Peyer's patch (tissue), 4 donors: ENCODE measurements around the gene CLIC1. TPM values are rescaled to one million over a fixed set of nuclear protein-coding genes. Genes with fewer than 3 reads are reported as not detected.

Experiments used
- DNase-seq, 3 donors: peaks; one replicate each; pipeline ENCODE4 v3.0.0-alpha.2; 2017 to 2019
- H3K27ac ChIP-seq, 4 donors: fragments of 200-600 bp; sonication (generic); one replicate each; pipeline ENCODE4 v1.5.1; 2016 to 2019
- H3K27me3 ChIP-seq, 2 donors: fragments of 200-600 bp; sonication (generic); one replicate each; pipeline ENCODE4 v1.5.1; 2019
- H3K36me3 ChIP-seq, 3 donors: fragments of 200-600 bp; sonication (generic); one replicate each; pipeline ENCODE4 v1.5.1; 2016 to 2019
- H3K4me1 ChIP-seq, 4 donors: fragments of 200-600 bp; sonication (generic); one replicate each; pipeline ENCODE4 v1.5.1; 2016 to 2019
- H3K4me3 ChIP-seq, 4 donors: fragments of 200-600 bp; sonication (generic); 1 replicate in 3 of 4; 2 replicates in 1 of 4; pipeline ENCODE4 v1.5.1; 2016 to 2019; ENCODE audit warnings: mild to moderate bottlenecking in 1 of 4
- H3K9me3 ChIP-seq, 4 donors: fragments of 200-600 bp; sonication (generic); one replicate each; pipeline ENCODE4 v1.5.1; 2016 to 2019; ENCODE audit warnings: mild to moderate bottlenecking in 1 of 4
- POLR2A ChIP-seq, 2 donors: fragments of 450-650 bp; IDR thresholded peaks; one replicate each; pipeline ENCODE4 v1.5.1; 2017; ENCODE audit warnings: antibody characterized with exemption in 2 of 2, mild to moderate bottlenecking in 2 of 2, moderate library complexity in 2 of 2
- total RNA-seq, 4 donors: library from RNA; depleted of rRNA; stranded (reverse); fragments of >200 nt; gene quantifications; one replicate each; pipeline ENCODE4 v1.1.0, GENCODE V29; 2016
- TF ChIP-seq, protein P1 (sequence below), 6 experiments: fragments of 450-650 bp in 4 of 6; fragments of 200-600 bp in 2 of 6; sonication (generic) in 1 of 6; IDR thresholded peaks; one replicate each; pipeline ENCODE4 v1.5.1; 2017 to 2019; ENCODE audit warnings: antibody characterized with exemption in 6 of 6, mild to moderate bottlenecking in 3 of 6, moderate library complexity in 1 of 6

The CLIC1 gene
- total RNA-seq, 4 donors from 2014 or later = 207 to 307 (median 270) TPM

DNA sequence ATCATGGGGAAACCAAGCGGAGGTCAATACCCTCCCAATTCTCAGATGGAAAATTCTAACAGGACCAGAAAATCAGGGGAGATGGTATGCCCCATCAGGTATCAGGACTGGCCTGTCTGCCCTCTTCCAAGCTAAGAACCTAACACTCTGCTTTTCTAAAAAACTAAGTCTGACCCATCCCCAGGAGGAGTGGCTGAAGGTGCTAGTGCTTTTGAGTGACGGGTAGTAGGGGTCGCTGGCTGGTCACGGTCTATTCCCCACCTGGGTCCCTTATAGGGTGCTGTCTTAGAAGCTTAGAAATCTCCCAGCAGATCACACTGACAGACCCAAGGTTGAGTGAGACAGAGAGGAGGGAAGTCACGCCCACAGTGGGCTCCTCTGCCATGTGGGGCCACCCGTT lies 42.8 kb downstream of the CLIC1 start:
- Histone ChIP-seq H3K9me3 (no peaks in the 10 kb centered on the region), H3K27me3 (no peaks in the 10 kb centered on the region), H3K4me1 (peaks cover 0 to 5% (median 0%) of the 10 kb centered on the region in 4 donors), H3K27ac (no peak overlapping the region), H3K4me3 (no peak overlapping the region), H3K36me3 (peaks cover 0 to 92% (median 0%) of the 10 kb centered on the region in 3 donors)
- TF ChIP-seq POLR2A (IDR thresholded peaks at IDR 0.05) = no peak
- TF ChIP-seq, protein P1, sequence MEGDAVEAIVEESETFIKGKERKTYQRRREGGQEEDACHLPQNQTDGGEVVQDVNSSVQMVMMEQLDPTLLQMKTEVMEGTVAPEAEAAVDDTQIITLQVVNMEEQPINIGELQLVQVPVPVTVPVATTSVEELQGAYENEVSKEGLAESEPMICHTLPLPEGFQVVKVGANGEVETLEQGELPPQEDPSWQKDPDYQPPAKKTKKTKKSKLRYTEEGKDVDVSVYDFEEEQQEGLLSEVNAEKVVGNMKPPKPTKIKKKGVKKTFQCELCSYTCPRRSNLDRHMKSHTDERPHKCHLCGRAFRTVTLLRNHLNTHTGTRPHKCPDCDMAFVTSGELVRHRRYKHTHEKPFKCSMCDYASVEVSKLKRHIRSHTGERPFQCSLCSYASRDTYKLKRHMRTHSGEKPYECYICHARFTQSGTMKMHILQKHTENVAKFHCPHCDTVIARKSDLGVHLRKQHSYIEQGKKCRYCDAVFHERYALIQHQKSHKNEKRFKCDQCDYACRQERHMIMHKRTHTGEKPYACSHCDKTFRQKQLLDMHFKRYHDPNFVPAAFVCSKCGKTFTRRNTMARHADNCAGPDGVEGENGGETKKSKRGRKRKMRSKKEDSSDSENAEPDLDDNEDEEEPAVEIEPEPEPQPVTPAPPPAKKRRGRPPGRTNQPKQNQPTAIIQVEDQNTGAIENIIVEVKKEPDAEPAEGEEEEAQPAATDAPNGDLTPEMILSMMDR (IDR thresholded peaks at IDR 0.05) = no peak
- DNase-seq = no peak

DNA sequence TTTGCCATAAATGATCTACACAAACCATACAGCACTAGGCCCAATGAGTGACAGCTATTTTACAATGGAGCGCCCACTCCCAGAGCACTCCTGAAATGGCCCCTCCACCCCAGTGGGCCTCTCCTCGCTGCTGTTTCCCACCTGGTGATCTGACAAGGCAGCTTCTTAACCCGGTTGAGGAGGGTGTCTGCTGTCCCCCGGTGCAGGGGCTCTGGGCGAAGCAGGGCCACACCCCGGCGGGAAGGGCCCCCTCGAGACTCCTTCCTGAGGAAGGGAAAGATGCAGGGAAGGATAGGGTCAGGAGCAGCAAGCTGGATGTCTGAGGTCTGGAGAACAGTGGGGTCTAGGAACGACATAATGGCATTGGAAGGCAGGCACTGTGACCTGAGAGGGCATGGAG lies 43.4 kb downstream of the CLIC1 start:
- H3K27ac ChIP-seq = no peak overlapping the region
- H3K9me3 ChIP-seq = no peaks in the 10 kb centered on the region
- DNase-seq = no peak
- H3K36me3 ChIP-seq = peaks cover 0 to 98% (median 0%) of the 10 kb centered on the region in 3 donors
- peaks cover 0 to 5% (median 0%) of the 10 kb centered on the region in 4 donors for H3K4me1 ChIP-seq
- TF ChIP-seq POLR2A (IDR thresholded peaks at IDR 0.05) = no peak
- TF ChIP-seq, protein P1 (IDR thresholded peaks at IDR 0.05) = no peak
- H3K27me3 ChIP-seq = no peaks in the 10 kb centered on the region
- H3K4me3 ChIP-seq = no peak overlapping the region

DNA sequence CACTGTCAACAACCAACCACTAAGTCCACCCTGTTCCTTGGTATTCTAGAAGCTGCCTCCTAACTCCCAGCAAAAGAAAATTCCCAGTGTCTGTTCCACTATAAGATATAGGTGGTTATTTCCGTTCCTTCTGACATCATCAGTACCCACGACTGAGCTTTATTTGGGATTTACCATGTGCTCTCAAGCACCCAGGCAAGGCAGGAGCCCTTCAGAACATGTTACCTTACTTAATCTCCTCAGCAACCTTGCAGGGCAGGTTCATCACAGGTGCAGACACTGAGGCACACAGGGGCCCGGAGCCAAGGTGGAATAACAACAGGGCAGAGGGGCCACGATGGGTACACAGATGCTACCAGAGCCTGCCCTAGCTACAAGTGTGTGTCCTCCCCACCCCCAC lies 44.0 kb downstream of the CLIC1 start:
- no peaks in the 10 kb centered on the region for H3K27me3 ChIP-seq
- no peaks in the 10 kb centered on the region for H3K9me3 ChIP-seq
- no peak overlapping the region for H3K27ac ChIP-seq
- TF ChIP-seq, protein P1 (IDR thresholded peaks at IDR 0.05) = no peak
- no peak for TF ChIP-seq POLR2A (IDR thresholded peaks at IDR 0.05)
- peaks cover 0 to 98% (median 0%) of the 10 kb centered on the region in 3 donors for H3K36me3 ChIP-seq
- H3K4me1 ChIP-seq = peaks cover 0 to 5% (median 0%) of the 10 kb centered on the region in 4 donors
- no peak overlapping the region for H3K4me3 ChIP-seq
- DNase-seq = no peak

DNA sequence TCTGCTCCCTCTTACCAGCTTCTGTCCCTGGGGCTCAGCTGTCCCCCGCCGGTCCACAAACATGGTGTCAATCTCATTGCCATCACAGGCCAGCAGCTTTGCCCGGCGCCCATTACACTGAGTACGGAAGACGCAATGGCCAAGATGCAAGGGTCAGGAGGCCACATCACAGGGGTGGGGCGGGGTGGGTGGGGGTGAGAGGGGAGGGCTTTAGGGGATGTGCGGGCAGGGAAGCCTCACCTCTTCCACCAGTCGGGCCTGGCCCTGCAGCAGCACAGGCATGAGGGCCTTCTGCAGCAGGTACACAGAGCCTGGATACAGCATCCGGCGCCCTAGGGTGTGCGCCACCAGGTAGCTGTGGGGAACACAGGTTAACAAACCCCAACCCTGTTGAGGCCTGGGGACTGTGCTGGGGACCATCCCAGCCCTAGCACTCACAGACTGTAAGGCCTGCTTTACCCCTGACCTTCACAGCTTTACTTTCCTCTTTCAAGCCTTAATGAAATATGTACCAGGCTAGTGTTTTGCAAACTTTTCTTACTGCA lies 44.7 kb downstream of the CLIC1 start:
- Histone ChIP-seq H3K27me3 (no peaks in the 10 kb centered on the region), H3K9me3 (no peaks in the 10 kb centered on the region), H3K4me1 (peaks cover 0 to 5% (median 0%) of the 10 kb centered on the region in 4 donors), H3K36me3 (peaks cover 0 to 99% (median 0%) of the 10 kb centered on the region in 3 donors), H3K27ac (no peak overlapping the region), H3K4me3 (no peak overlapping the region)
- no peak for DNase-seq
- TF ChIP-seq, protein P1 (IDR thresholded peaks at IDR 0.05) = no peak
- TF ChIP-seq POLR2A (IDR thresholded peaks at IDR 0.05) = no peak

DNA sequence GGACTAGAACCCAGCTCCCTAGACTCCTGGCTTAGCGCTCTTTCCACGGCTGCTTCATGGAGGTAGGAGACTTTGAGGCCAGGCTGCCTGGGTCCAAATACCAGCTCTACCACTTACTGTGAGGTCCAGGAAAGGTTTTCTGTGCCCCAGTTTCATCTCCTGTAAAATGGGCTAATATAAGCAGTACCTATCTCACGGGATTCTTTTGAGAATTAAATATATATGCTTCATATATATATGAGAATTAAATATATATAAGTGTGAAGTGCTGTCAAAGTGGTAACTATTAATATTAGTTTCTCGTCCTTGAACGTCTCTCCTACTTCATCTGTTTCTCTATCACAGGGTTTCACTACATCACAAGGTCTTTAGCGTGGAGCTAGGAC lies 45.3 kb downstream of the CLIC1 start:
- no peak for TF ChIP-seq POLR2A (IDR thresholded peaks at IDR 0.05)
- TF ChIP-seq, protein P1 (IDR thresholded peaks at IDR 0.05) = no peak
- Histone ChIP-seq H3K4me3 (no peak overlapping the region), H3K27me3 (no peaks in the 10 kb centered on the region), H3K4me1 (peaks cover 0 to 5% (median 0%) of the 10 kb centered on the region in 4 donors), H3K36me3 (peaks cover 0 to 100% (median 0%) of the 10 kb centered on the region in 3 donors), H3K9me3 (no peaks in the 10 kb centered on the region), H3K27ac (peak overlapping the region in 3 of 4 donors; percentile 55 to 77 (median 70))
- DNase-seq = no peak
